GM19467 (cell line): ENCODE data around the gene CCBE1.

ENCODE experiments used
- ATAC-seq: cut with Tn5 transposase; IDR thresholded peaks from one replicate; pipeline ENCODE4 v1.9.1; 2021; ENCODE audit warnings: mild to moderate bottlenecking, moderate library complexity; ENCODE audit not compliant: unreplicated experiment

Gene CCBE1

DNA sequence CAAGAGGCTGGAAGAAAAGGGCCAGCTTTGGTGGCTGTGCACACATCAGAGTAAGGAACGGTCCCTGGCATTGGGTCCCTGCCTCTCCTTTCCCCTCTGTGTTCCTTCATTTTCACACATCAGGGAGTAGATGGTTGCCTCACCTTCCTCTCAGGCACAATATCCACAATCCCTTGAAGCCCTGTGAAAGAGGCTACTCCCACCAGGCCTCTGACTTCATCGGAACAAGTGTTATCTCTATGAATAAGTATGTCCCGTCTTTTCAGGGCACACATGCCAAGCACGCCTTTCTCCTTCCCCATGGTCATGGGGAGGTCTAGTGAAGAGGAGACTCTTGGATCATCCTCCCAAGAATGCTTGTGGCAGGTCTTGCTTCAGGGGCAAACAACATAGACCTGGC is 277.0 kb downstream of the CCBE1 start:
- ATAC-seq, result no peak

DNA sequence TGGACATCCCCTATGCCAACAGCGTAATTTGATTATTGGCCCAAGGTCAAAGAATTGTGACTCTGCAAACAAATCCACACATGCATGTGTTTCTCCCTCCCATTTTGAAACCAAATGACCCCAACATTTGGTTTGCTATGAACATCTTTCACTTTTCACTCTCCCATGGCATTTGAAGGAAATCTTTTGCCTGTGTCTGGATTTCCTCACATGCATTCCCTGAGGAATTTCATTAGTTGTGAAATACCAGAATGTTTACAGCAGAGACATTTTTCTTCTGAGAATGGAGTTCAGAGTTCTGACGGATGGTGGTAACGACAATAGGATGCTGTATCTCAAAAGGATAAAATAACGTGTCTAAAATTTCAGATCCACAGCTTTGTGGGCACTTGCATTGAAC is 277.8 kb downstream of the CCBE1 start:
- no peak for ATAC-seq

DNA sequence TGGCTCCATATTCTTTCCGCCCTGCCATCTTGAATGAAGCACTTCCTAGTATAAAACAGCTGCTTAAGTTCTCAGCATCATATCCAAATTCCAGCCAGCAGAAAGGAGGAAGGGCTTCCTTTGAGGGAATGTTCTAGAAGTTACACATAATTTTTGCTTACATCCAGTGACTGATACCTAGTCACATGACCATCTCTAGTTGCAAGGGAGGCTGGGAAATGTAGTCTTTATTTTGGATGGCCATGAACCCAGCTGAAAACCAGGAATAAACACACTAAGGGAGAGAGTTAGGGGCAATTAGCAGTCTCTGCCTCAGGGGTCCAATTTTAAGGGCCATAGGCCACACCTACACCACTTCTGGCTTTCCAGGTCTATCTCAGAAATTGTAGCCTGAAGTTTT is 280.4 kb downstream of the CCBE1 start:
- ATAC-seq, result no peak

DNA sequence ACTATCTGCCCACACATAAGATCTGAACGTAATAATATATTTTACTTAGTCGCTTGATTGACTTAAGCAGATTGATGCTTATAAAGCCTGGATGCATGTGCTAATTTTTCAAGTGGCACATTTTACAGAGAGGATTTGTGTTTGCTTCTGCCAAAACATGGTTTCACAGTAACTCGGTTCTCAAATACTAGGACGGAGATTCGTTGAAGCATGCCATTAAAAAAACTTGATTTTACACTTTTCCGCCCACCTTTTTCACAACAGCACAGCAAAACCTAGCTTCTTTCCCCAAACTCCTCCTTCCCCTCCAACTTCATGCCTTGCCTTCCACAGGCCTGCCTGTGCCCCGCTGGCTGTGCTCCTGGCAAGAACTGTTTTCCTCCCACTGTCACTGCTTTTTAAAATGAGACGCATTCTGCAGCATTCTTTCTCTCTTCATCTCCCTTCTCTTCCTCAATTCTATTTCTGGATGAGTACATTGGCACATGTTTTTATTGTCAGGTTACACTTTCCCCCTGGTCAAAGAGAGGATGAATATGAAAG is 283.0 kb downstream of the CCBE1 start:
- ATAC-seq, result no peak

DNA sequence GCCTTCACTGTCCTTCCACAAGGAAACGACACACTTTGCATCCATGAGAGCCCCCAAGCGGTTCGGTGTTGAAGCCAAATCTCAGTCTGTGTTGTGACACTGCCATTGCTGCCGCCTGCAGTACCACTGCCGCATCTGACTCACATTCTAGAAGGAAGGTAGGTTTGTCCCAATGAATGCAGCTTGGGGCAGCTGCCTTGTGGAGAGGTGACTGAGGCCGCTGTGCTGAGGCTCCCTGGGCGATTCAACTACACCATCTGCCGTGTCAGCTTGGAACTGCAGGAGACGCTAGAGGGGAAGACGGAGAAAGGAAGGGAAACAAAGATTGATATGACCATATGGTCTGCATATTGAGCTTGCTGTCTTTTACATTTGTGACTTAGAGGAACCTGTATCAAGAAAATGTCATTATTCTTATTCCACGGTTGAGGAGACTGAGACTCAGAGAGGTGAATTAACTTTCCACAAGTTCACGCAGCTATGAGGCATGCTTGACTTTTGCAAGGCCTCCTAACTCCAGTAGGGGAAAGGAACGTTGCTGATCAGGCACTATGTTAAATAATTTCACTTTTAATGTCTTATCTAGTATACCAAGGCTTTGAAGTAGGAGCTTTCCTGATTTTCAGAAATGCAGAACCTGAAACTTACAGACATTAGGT is 294.7 kb downstream of the CCBE1 start:
- ATAC-seq, result peak; percentile 95

DNA sequence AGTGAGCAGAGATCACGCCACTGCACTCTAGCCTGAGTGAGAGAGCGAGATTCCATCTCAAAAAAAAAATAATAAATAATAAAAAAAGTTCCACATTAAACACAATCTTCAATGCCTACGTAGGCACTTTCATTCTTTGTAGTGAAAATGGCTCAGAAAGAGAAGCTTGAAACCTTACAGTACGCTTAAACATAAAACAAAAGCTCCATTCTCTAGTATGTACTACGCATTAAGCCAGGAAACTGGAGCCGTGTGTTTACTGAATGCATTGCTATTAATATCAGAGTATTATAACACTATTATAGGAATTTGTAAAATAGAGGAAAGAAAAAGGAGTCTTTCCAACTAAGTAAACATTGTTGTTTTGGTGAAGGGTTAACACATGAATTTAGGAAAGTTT is 296.8 kb downstream of the CCBE1 start:
- ATAC-seq, result no peak

DNA sequence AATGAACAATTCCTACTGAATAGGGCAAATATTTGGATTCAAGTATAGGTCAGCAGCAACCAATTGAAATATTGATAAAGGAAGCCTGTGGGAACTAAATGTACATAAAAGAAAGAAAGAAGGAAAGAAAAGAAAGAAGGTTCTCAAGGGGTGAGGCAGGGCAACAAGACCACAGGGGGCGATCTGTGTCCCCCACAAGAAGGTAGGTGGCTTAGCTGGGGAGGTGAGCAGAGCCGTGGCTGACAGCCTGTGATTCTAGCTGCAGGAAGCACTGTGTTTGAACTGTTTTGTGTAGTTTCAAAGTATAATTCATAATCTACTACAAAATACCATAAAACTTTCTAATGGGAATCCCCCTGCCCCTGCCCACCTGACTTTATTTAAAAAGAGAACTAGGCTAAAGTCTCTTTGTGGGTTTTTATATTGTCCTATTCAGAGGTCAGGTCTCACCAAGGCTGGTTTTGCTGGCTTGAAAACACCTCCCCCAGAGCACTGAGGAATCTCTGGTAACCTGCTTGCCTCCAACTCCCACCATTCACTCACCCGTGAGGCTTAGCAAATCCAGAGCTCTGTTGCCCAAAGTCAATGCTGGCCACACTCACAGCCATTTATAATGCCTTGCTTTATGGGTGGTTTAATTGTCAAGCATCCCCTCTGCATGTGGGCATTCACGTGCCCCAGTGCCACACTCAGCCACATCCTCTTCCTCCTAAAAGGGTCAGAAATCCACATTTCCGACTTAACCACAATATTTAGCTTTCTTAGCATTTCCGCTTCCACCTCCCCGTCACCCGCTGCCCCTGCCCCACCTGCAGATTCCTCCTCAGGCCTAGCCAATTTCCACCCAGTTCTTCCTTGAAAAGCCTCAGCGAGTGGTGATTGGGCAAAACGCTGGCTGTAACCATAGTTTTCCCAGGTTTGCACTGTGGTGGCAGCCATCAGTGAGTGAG is 301.7 kb downstream of the CCBE1 start:
- ATAC-seq, result no peak

DNA sequence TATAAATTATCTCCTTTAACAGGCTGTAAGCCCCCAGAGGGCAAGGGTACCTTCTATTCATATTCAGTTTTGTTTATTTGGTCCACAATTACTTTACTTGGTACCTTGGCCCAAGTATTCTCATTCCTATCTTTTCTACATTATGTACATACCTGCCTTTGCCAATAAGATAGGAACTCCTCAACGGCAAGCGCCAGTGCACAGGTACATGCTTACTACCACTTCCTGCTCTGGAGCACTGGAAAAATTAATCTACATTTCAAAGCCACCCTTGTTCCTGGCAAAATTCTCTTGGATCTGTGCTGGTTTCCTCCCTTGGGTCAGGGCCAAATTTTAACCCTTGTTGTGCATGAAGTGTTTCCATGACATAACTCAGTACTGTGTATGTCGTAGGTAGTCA is 303.8 kb downstream of the CCBE1 start:
- no peak for ATAC-seq

DNA sequence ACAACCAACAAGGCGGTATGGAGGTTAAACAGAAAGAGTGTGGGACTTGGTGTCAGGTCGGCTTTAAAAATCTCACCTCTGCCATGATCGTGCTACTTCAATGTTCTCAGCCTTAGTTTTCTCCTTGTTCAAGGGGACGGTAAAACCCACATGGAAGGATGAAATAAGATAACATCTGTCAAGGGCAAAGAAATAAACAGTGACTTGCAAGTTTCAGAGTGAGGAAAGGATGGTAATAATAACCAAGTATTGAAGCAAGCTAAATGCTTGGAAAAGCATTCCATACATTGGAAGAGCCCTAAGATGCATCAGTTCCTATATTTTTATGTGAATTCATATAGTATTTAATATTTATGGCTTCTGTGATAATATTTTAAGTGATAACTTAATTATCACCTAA is 308.4 kb downstream of the CCBE1 start:
- ATAC-seq, result no peak

DNA sequence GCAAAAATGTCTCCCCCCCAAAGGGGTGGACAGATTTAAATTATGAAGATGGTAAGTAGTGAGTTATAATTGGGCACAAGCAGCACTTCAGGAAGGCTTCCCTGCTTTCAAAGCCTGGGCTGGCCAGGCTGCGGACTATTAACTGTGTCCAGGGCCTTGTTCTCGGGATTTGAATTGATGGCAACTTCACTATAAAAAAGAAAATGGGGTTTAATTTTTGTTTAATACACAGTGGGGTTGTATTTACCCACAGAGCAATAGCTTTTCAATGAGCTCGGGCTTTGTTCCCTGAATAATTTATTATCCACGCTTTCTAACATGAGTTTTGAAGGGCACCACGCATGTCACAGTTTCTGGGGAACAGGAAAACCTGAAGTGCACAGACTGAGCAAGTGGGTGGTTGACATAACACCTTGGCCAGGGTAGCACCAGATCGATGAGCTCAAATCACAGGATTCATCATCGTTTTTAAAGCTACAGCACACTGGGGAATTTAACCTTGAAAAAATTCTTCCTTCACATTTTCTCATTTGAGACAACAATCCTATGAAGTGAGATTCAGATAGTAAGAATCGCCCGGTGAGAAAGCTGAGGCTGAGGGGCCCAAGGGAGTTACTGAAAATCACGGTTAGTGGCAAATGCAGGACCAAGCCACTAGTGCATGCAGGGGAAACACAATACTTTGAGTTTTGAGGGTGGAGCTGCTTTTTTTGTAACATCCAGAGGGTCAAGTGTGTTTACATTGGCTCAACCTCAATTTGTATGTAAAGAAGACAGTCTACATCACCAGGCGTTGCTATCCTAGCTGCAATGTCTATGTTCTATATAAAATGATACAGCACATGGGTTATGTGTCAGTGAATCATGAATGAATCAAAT is 309.3 kb downstream of the CCBE1 start:
- no peak for ATAC-seq

DNA sequence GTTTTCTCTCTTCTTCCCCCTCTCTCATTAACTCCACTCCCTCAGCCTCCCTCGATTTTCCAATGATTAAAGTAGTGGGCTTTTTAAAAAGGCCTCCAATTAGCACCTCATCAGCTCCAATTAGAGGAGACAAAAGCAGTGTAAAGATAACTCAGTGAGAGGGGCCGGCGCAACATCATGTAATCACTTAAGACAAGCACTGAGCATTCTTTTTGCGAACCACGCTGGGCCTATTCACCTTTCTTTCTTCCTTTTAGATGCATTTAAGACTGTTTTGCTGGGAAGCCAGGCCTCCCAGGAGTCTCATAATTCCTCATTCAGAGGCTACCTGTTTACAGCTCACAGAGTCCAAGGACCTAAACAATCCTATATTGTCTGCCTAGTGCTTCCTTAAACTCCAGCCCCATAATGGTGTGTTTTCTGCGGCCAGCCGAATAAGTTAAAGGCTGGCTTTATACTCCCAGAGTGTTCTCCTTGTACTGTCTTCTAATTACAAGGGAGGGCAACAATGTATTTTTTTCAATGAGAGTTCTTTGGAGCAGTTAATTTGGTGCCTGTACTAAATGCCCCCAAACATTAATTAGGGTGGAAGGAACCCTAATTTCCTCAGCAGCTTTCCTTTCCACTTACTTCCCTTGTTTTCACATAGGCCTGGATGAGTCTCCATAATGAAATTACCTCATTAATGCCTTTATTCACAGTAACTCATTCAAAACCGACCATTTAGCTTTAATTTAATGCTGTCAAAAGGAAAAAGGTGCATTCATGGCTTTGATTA is 310.1 kb downstream of the CCBE1 start:
- ATAC-seq, result no peak

DNA sequence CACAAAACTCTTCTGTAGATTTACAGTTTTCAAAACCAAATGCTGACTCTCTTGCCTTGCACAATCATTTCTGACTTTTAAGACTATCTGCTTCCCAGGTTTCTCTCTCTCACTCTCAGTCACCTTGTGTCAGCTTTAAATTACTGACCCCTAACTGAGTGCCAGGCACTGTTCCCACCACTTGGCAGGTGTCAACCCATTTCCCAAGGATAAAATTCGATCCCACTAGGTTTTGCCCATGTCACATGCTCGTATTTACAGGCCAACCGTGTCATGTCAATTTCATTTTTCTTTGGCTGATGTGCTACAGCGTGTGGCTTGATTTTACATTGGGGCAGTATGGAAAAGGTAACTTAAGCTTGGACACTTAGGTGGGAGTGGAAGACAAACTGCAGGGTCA is 312.0 kb downstream of the CCBE1 start:
- ATAC-seq, result no peak

DNA sequence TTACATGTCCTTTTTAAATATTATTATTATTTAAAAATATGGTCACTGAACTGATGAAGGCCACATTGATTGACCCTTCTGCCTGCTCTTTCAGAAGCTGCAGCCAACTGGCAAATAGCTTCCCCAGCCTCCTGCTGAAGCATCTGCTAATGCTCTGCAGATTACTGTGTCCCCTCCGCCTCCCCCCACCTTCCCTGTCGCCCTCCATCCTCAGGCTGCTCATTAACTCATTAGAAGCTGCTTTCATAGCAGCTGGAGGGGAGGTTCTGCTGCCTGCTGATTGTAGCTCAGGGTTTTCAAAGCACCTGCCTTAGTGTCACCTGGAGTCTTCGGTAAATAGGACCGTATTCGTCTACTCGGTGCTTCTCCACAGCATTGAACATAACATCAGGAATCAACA is 313.4 kb downstream of the CCBE1 start:
- no peak for ATAC-seq

DNA sequence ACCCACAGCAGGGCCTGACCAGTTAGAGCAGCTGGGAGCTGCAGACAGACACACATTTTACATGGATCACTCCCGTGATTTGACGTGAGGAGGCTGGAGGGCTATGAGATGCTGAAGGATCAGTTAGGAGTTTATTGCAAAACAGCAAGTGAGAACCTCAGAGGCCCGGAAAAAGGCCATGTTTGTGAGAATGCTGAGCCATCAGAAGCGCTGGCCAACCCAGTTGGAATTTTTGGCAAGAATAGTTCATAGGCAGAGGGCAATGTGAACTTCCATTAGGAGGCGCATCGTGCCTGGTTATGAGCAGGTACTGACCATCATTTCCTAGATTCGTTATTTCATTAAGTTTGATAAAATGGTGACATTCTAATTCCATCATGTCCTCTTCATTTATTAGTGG is 314.8 kb downstream of the CCBE1 start:
- ATAC-seq, result no peak

DNA sequence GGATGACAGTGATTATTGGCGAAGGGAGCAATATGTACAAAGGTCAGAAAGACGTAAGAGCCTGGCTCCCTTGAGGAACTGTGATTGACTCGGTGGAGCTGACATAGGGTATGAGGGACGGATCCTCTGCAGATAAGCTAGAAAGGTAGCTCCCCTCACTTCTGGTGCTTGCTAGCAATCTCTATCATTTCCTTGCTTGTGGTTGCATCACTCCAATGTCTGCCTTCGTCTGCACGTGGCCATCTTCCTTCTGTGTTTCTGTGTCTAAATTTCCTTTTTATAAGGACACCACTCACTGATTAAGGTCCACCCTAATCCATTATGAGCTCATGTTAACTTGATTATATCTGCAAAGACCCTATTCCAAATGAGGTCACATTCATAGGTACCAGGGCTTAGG is 315.3 kb downstream of the CCBE1 start:
- ATAC-seq, result no peak
